Bronchial smooth muscle cell (primary cell): ENCODE results near the gene GMEB1. TPM values are rescaled to one million over a fixed set of nuclear protein-coding genes. Genes with fewer than 3 reads are reported as not detected.

ENCODE experiments used
- total RNA-seq: library from RNA; depleted of rRNA; stranded (reverse); fragments of >200 nt; gene quantifications from 2 replicates; pipeline ENCODE4 v1.2.1, GENCODE V29; 2014

GMEB1 gene, protein sequence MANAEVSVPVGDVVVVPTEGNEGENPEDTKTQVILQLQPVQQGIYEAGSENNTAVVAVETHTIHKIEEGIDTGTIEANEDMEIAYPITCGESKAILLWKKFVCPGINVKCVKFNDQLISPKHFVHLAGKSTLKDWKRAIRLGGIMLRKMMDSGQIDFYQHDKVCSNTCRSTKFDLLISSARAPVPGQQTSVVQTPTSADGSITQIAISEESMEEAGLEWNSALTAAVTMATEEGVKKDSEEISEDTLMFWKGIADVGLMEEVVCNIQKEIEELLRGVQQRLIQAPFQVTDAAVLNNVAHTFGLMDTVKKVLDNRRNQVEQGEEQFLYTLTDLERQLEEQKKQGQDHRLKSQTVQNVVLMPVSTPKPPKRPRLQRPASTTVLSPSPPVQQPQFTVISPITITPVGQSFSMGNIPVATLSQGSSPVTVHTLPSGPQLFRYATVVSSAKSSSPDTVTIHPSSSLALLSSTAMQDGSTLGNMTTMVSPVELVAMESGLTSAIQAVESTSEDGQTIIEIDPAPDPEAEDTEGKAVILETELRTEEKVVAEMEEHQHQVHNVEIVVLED
- 4.1 and 5.5 TPM in 2 replicates for total RNA-seq

DNA sequence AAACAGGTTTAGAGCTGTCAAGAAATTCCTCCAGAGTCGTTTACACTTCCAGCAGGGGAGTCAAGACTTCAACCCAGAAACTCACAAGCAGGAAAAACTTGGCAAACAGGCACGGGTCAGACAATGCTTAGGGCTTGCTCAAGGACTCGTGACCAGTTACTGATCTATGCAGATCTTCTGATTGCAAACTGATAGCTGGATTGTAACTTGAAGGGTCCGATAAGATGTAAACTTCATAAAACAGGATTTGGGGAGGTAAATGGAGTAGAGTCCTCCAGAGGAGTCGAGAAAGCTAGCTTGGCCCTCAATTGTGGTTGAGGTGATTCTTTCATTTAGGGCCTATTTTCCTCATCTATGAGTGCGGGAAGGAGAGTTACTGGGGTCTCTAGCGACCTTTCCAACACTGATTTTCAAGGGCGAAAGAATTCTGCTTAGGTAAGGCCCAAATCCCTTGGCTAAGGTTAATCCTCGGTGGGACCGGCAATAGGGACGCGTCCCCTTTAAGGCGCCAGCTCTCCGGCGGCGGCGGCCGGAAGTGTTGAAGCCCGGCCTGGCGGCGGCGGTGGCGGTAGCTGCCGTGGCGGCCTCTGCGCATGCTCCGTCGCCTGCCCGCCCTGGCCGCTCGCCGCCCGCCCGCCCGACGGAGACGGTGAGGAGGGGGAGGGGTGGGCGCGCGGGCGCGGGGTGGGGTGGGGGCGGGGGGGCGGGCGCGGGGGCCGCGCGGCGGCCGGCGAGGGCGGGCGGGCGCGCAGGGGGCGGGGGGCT lies at the start of gene GMEB1:
GMEB1 (plus strand) TSS at position 594 of the 765 bp plus-strand sequence. CDS start 14,829 bp downstream, outside the sequence.

DNA sequence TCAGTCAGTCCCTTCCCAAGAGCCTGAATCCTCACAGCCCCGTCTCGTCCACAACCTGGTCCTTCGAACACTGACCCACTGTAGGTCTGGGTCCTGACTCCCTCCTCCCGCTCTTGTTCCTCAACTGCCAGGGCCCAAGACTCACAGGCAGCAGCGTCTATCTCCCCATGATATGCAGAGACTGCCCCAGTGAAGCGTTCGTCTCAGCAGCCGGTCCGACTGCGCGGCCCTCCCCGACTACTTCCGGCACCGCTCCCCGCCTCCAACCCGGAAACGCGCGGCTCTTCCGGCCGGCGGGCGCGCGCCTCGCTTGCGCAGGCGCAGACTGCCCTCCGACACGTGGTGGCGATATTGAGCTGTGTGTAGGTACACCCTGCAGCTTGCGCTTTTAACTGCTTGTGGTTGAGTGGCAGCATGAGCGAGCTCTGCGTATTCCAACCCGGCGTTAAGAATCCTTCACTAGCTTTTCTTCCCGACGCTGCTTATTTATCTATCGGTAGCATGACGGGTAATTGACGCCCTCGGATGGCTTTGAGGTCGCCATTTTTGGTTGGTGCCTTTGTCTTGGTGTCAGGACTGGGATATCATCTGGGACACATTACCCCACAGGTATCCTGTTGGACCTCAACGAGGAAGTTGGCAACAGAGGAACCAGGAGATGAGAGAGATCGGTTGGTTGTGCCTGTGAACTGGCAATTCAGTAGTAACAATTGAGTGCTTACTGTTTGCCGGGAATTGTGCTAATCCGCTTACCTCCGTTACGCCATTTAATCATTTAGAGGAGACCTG lies 25.5 kb upstream of the GMEB1 start, which contains the start of gene TAF12:
TAF12 (minus strand) TSS at position 221 of the 789 bp plus-strand sequence. CDS start 20,986 bp downstream, outside the sequence.

DNA sequence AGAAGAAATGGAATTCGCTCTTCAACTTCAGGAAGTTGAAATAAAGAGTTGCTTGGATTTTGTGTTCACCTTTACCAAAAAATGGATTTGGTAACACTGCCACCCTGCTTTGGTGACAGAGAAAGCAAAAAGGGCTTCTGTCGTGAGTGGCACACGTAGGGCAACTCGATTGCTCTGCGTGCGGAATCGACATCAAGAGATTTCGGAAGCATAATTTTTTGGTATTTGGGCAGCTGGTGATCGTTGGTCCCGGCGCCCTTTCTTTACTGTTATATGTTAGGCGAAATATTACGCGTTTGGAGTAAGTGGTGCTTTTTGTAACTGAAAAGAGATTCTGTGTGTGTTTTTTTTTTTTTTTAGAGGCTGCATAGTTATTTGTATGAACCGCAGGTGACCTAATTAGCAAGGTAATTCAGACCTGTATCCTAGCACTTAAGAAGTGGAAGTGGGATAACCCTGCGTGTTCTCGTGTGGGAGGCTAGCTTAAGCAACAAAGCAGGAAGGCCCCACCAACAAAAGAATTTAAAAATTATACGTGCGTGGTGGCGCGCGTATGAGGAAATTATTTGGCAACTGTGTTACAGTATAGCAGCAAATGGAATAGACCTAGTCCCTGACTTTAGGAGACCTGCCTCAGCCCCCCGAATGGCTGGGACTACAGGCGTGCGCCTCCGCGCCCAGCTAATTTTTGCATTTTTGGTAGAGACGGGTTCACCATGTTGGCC lies 19.9 kb upstream of the GMEB1 start, which contains the start of gene RNU11:
RNU11 (plus strand) TSS at position 127 of the 725 bp plus-strand sequence.

DNA sequence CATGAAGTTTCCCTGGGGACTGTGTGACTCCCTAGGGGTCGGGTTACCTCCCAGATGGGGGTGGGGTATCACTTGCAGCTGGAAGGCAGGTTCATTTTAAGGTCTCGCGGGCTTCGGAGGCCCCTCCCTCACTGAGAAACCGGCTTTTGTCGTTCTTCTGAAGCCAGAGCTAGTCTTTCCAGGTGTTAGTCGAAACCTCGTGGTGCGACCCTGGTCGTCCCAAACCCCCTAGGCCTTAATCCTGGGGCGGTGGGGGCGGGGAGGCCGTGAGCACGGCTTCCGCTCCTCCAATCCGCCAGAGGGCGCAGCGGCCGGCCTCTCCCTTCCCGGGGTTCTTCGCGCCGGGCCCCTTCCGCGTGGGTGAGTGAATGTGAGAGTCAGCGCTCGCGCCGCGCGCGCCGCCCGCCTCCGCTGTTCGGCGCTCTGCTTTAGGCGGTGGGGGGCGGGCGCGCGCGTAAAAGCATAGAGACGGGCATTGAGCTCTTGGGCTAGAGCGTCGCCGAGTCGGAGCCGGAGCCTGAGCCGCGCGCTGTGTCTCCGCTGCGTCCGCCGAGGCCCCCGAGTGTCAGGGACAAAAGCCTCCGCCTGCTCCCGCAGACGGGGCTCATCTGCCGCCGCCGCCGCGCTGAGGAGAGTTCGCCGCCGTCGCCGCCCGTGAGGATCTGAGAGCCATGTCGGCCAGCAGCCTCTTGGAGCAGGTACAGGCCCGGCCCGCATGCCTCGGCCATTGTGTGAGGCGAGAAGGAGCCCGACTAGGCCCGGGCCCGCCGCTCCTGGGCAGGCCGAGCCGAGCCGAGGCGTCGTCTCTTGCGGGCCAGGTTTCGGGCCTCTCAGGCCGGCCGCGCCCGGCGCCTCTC lies 68.1 kb downstream of the GMEB1 start, which contains the start of gene YTHDF2:
YTHDF2 (plus strand) TSS at position 491 of the 857 bp plus-strand sequence; CDS start at position 672, 181 bp downstream.

Other genes starting within 250 kb of the GMEB1 start
- 24.3 and 36.9 TPM in 2 replicates for gene RCC1, start 162.7 kb upstream of the GMEB1 start, total RNA-seq
- 23.5 and 24.0 TPM in 2 replicates for gene TRNAU1AP, start 115.7 kb upstream of the GMEB1 start, total RNA-seq
- gene RAB42, start 76.5 kb upstream of the GMEB1 start, total RNA-seq: 3.6 and 3.8 TPM in 2 replicates
- gene TAF12, start 25.7 kb upstream of the GMEB1 start, total RNA-seq: 53.9 and 70.2 TPM in 2 replicates
- gene RNU11, start 20.2 kb upstream of the GMEB1 start, total RNA-seq: not detected in 2 replicates
- gene YTHDF2, start 68.2 kb downstream of the GMEB1 start, total RNA-seq: 33.0 and 35.3 TPM in 2 replicates
- not detected in 2 replicates for gene OPRD1, start 143.4 kb downstream of the GMEB1 start, total RNA-seq
- 1.6 and 9.4 TPM in 2 replicates for gene EPB41, start 245.8 kb downstream of the GMEB1 start, total RNA-seq